ENCODE data around the gene EPHB2. TPM values are rescaled to one million over a fixed set of nuclear protein-coding genes. Genes with fewer than 3 reads are reported as not detected.

EPHB2 gene
- total RNA-seq, 4 donors from 2014 or later = 0.08 to 3.4 (median 1.9) TPM

DNA sequence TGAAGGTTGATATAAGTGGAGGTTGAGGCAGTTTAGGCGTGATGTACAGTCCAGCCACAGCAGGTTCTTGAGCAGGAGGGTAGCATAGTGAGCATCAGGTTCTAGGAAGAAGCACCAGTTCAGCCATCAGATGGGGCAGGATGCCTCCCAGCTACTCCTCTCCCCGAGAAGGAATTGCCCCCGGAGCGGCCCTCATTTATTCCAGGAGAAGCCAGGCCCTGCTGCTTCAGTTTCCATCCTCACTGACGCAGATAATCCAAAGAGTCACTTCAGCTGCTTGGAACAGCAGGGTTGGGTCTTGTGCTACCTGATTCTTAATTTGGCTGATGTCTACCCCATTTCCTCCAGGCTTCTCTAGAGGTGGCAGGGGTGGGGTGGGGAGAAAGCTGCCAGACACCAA is 207.3 kb downstream of the EPHB2 start:
- no peaks in the 10 kb centered on the region for H3K36me3 ChIP-seq
- no peaks in the 10 kb centered on the region for H3K9me3 ChIP-seq
- TF ChIP-seq POLR2A (IDR thresholded peaks at IDR 0.05) = no peak
- TF ChIP-seq, protein P1, sequence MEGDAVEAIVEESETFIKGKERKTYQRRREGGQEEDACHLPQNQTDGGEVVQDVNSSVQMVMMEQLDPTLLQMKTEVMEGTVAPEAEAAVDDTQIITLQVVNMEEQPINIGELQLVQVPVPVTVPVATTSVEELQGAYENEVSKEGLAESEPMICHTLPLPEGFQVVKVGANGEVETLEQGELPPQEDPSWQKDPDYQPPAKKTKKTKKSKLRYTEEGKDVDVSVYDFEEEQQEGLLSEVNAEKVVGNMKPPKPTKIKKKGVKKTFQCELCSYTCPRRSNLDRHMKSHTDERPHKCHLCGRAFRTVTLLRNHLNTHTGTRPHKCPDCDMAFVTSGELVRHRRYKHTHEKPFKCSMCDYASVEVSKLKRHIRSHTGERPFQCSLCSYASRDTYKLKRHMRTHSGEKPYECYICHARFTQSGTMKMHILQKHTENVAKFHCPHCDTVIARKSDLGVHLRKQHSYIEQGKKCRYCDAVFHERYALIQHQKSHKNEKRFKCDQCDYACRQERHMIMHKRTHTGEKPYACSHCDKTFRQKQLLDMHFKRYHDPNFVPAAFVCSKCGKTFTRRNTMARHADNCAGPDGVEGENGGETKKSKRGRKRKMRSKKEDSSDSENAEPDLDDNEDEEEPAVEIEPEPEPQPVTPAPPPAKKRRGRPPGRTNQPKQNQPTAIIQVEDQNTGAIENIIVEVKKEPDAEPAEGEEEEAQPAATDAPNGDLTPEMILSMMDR (IDR thresholded peaks at IDR 0.05) = no peak
- no peak overlapping the region for H3K4me3 ChIP-seq
- no peak for DNase-seq
- H3K4me1 ChIP-seq = peaks cover 0 to 39% (median 6%) of the 10 kb centered on the region in 3 donors
- H3K27me3 ChIP-seq = peaks cover 0 to 46% (median 0%) of the 10 kb centered on the region in 4 donors
- intact Hi-C loops (cut with DNase I) = no loop called here
- WGBS, 2 donors = 100% methylated on average over 1 to 5 of the region's 5 CpGs
- H3K27ac ChIP-seq = no peak overlapping the region

DNA sequence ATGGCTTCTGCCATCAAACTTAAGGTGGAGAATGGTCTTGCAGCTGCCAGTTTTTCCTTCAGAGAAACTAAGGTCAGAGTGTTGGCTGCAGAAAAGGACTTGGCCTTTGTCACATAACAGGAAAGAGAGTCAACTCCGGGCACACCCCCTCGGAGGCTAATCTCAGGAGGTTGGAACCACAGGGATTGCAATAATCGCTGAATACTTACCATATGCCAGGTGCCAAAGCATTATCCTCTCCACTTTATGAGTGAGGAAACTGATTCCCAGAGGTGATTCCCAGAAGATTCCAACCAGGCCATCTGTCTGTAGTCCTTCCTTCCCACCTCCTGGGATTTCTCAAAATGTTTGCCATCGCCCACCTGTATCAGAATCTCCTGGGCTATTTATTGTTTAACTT is 208.0 kb downstream of the EPHB2 start:
- Histone ChIP-seq H3K4me3 (no peak overlapping the region), H3K36me3 (no peaks in the 10 kb centered on the region), H3K4me1 (peaks cover 0 to 39% (median 6%) of the 10 kb centered on the region in 3 donors), H3K27me3 (peaks cover 0 to 43% (median 0%) of the 10 kb centered on the region in 4 donors), H3K27ac (no peak overlapping the region), H3K9me3 (no peaks in the 10 kb centered on the region)
- no peak for DNase-seq
- TF ChIP-seq POLR2A (IDR thresholded peaks at IDR 0.05) = no peak
- TF ChIP-seq, protein P1 (IDR thresholded peaks at IDR 0.05) = no peak
- intact Hi-C loops (cut with DNase I) = no loop called here
- 72 to 81% methylated on average over 3 to 4 of the region's 4 CpGs for WGBS, 2 donors

DNA sequence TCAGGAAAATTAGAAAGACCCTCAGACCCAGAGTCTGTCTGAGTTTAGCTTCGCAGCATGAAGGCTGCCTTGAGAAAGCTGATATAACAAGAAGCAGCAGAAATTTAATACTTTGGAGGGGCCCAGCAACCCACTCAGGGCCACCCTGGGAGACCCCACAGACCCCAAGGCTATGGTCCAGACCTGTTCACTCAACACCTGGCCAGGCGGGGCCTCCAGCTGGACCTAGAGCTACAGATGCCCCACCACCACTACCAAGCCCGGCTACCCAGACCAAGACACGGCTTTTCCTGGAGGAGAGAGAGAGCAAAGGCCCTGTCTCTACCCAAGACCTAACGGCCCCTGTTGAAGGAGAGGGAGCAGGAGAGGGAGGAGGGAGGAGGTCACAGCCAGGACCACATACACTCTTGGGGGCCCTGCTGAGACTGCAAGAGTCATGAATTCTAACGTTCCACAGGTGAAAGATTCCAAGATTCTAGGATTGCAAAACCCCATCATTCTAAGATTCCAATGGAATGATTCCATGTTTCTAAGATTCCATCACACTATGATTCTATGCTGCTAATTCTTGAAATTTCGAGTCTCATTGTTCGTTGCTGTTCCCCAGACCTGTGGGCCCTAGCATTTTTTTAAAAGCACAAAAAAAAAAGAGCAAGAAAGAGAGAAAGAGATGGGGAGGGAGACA is 208.8 kb downstream of the EPHB2 start:
- Histone ChIP-seq H3K9me3 (no peaks in the 10 kb centered on the region), H3K4me3 (no peak overlapping the region), H3K27me3 (peaks cover 0 to 44% (median 0%) of the 10 kb centered on the region in 4 donors), H3K36me3 (no peaks in the 10 kb centered on the region), H3K27ac (no peak overlapping the region), H3K4me1 (peaks cover 0 to 39% (median 6%) of the 10 kb centered on the region in 3 donors)
- intact Hi-C loops (cut with DNase I) = loop anchor here (10.0 kb wide), 1 partner anchor 245 kb away; no protein-coding TSS in a partner anchor
- TF ChIP-seq, protein P1 (IDR thresholded peaks at IDR 0.05) = no peak
- no peak for TF ChIP-seq POLR2A (IDR thresholded peaks at IDR 0.05)
- DNase-seq = no peak
- 67 to 70% methylated on average over 7 to 8 of the region's 8 CpGs for WGBS, 2 donors

DNA sequence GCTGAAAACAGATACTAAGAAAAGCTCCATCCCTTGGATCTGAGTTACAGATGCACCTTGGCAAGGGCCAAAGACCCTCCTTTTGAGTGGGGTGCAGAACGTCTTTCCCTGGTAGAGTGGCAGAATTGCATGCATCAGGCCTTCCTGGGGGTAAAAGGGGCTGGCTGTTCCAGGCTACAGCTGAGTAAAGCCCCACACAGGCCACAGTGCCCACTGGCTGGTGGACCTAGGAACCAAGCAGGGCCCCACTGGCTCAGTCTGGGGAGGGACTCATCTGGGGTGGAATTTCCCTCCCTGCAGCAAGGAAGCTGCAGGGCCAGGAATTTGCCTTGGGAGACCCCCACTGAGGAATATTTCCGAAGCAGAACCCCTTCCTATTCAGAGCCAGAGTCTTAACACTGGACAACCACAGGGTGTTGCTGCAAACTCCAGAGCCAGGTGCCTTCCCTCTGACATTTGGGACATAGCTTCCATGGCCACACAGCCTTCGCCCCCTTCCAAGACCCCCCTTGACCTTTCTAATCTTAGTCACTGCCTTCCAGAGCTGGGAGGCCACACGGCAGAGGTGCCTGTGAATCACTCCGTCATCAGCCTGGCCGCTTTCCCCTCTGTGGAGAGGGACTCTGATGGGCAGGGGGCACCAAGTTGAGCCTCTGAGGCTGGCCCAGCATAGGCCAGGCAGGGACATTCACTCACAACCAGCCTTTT is 209.5 kb downstream of the EPHB2 start:
- 28 to 62% methylated on average over 2 to 5 of the region's 6 CpGs for WGBS, 2 donors

More for the DNA sequence above, 209.5 kb downstream of the EPHB2 start:
- intact Hi-C loops (cut with DNase I) = loop anchor here (10.0 kb wide), 1 partner anchor 245 kb away; no protein-coding TSS in a partner anchor
- H3K4me1 ChIP-seq = peaks cover 0 to 39% (median 6%) of the 10 kb centered on the region in 3 donors
- no peak for DNase-seq
- no peak overlapping the region for H3K4me3 ChIP-seq
- TF ChIP-seq, protein P1 (IDR thresholded peaks at IDR 0.05) = no peak
- TF ChIP-seq POLR2A (IDR thresholded peaks at IDR 0.05) = no peak
- peaks cover 0 to 41% (median 0%) of the 10 kb centered on the region in 4 donors for H3K27me3 ChIP-seq
- no peaks in the 10 kb centered on the region for H3K36me3 ChIP-seq
- no peak overlapping the region for H3K27ac ChIP-seq
- no peaks in the 10 kb centered on the region for H3K9me3 ChIP-seq
